Neural crest cell (in vitro differentiated cells): ENCODE results near the gene VHLL. TPM values are rescaled to one million over a fixed set of nuclear protein-coding genes. Genes with fewer than 3 reads are reported as not detected.
"Not testable (repeated sequence)": the region's sequence is repeated elsewhere in the genome, so short reads cannot be mapped to it uniquely, and the experiment has no call there.

ENCODE experiments used
- DNase-seq: peaks from one replicate; pipeline ENCODE4 v3.0.0; 2021; ENCODE audit warnings: low read depth, mixed read lengths, low spot score
- H3K27ac Mint-ChIP-seq: one replicate; pipeline ENCODE4 v1.8.0; 2021; ENCODE audit warnings: mild to moderate bottlenecking, mixed read lengths; ENCODE audit not compliant: unreplicated experiment
- H3K27me3 Mint-ChIP-seq: 2 replicates; pipeline ENCODE4 v1.8.0; 2021; ENCODE audit warnings: low read depth, mild to moderate bottlenecking, mixed read lengths
- H3K36me3 Mint-ChIP-seq: 2 replicates; pipeline ENCODE4 v1.8.0; 2021; ENCODE audit warnings: low read depth, mild to moderate bottlenecking, mixed read lengths
- H3K4me1 Mint-ChIP-seq: 2 replicates; pipeline ENCODE4 v1.8.0; 2021; ENCODE audit warnings: mixed read lengths
- H3K4me3 Mint-ChIP-seq: one replicate; pipeline ENCODE4 v1.8.0; 2021; ENCODE audit warnings: mild to moderate bottlenecking, mixed read lengths
- H3K9me3 Mint-ChIP-seq: 2 replicates; pipeline ENCODE4 v1.8.0; 2021; ENCODE audit warnings: mixed read lengths
- CTCF ChIP-seq: fragments of 200-600 bp; sonication (generic); conservative IDR thresholded peaks from 2 replicates; pipeline ENCODE4 v1.5.0; 2021; ENCODE audit warnings: antibody characterized with exemption, mild to moderate bottlenecking
- total RNA-seq: library from RNA; stranded (reverse); gene quantifications from 2 replicates; pipeline ENCODE4 v1.2.1, GENCODE V29; 2021

VHLL gene
- total RNA-seq, 1 donor from 2014 or later, result 0.77 TPM

GRCh38 chr1:156338180-156338976, 39.3 kb upstream of the VHLL start, which contains the start of the genes CCT3 and TSACC:
CCT3 (minus strand) TSS chr1:156338292; CDS start chr1:156338184, 108 bp downstream.
TSACC (plus strand) TSS chr1:156338526; CDS start chr1:156339758, 1,232 bp downstream.
- Mint-ChIP-seq H3K4me3 (peak within 1 kb of the TSS; percentile 98), H3K9me3 (no peaks in the 10 kb centered on the region), H3K27me3 (peaks cover 2% of the 10 kb centered on the region), H3K36me3 (peaks cover 11% of the 10 kb centered on the region), H3K27ac (peak within 1 kb of the TSS; percentile 95), H3K4me1 (peaks cover 40% of the 10 kb centered on the region)
- peak; percentile 100 for DNase-seq
- TF ChIP-seq CTCF, result no peak

- H3K4me1 Mint-ChIP-seq, result peaks cover 40% of the 10 kb centered on the region
- peak overlapping the region; percentile 98 for H3K4me3 Mint-ChIP-seq
- H3K36me3 Mint-ChIP-seq, result peaks cover 11% of the 10 kb centered on the region
- no peaks in the 10 kb centered on the region for H3K27me3 Mint-ChIP-seq
- TF ChIP-seq CTCF, result no peak
- peak overlapping the region; percentile 85 for H3K27ac Mint-ChIP-seq
- no peak for DNase-seq
- H3K9me3 Mint-ChIP-seq, result no peaks in the 10 kb centered on the region
Measured at GRCh38 chr1:156337888-156338179, 38.7 kb upstream of the VHLL start.

- peaks cover 11% of the 10 kb centered on the region for H3K36me3 Mint-ChIP-seq
- TF ChIP-seq CTCF, result no peak
- H3K9me3 Mint-ChIP-seq, result no peaks in the 10 kb centered on the region
- DNase-seq, result no peak
- peak overlapping the region; percentile 98 for H3K4me3 Mint-ChIP-seq
- H3K27me3 Mint-ChIP-seq, result no peaks in the 10 kb centered on the region
- peaks cover 37% of the 10 kb centered on the region for H3K4me1 Mint-ChIP-seq
- H3K27ac Mint-ChIP-seq, result peak overlapping the region; percentile 85
Measured at GRCh38 chr1:156337052-156337887, 38.2 kb upstream of the VHLL start.

GRCh38 chr1:156336242-156336641, 37.1 kb upstream of the VHLL start:
- Mint-ChIP-seq H3K9me3 (no peaks in the 10 kb centered on the region), H3K27ac (no peak overlapping the region), H3K27me3 (no peaks in the 10 kb centered on the region), H3K4me1 (peaks cover 36% of the 10 kb centered on the region), H3K4me3 (peak overlapping the region; percentile 98), H3K36me3 (peaks cover 11% of the 10 kb centered on the region)
- no peak for DNase-seq
- peak; percentile 29 for TF ChIP-seq CTCF

- not testable (repeated sequence) for H3K27ac Mint-ChIP-seq, H3K4me3 Mint-ChIP-seq, DNase-seq, H3K9me3 Mint-ChIP-seq, H3K27me3 Mint-ChIP-seq, H3K36me3 Mint-ChIP-seq, H3K4me1 Mint-ChIP-seq
Measured at GRCh38 chr1:156323179-156323578, 24.1 kb upstream of the VHLL start.
